Stimulated activated CD4-positive, alpha-beta T cell treated with anti-CD3 and anti-CD28 coated beads, Interleukin-1b, Interleukin-23, amount 100 ng/mL, for 4 hours (primary cell): ENCODE results near the gene PIBF1.
"Not testable (repeated sequence)": the region's sequence is repeated elsewhere in the genome, so short reads cannot be mapped to it uniquely, and the experiment has no call there.

Experiments used
- DNase-seq, 2 donors: peaks; one replicate each; pipeline ENCODE4 v3.0.0-alpha.2; 2020; ENCODE audit warnings: low read depth in 2 of 2

Gene PIBF1, protein sequence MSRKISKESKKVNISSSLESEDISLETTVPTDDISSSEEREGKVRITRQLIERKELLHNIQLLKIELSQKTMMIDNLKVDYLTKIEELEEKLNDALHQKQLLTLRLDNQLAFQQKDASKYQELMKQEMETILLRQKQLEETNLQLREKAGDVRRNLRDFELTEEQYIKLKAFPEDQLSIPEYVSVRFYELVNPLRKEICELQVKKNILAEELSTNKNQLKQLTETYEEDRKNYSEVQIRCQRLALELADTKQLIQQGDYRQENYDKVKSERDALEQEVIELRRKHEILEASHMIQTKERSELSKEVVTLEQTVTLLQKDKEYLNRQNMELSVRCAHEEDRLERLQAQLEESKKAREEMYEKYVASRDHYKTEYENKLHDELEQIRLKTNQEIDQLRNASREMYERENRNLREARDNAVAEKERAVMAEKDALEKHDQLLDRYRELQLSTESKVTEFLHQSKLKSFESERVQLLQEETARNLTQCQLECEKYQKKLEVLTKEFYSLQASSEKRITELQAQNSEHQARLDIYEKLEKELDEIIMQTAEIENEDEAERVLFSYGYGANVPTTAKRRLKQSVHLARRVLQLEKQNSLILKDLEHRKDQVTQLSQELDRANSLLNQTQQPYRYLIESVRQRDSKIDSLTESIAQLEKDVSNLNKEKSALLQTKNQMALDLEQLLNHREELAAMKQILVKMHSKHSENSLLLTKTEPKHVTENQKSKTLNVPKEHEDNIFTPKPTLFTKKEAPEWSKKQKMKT

DNA sequence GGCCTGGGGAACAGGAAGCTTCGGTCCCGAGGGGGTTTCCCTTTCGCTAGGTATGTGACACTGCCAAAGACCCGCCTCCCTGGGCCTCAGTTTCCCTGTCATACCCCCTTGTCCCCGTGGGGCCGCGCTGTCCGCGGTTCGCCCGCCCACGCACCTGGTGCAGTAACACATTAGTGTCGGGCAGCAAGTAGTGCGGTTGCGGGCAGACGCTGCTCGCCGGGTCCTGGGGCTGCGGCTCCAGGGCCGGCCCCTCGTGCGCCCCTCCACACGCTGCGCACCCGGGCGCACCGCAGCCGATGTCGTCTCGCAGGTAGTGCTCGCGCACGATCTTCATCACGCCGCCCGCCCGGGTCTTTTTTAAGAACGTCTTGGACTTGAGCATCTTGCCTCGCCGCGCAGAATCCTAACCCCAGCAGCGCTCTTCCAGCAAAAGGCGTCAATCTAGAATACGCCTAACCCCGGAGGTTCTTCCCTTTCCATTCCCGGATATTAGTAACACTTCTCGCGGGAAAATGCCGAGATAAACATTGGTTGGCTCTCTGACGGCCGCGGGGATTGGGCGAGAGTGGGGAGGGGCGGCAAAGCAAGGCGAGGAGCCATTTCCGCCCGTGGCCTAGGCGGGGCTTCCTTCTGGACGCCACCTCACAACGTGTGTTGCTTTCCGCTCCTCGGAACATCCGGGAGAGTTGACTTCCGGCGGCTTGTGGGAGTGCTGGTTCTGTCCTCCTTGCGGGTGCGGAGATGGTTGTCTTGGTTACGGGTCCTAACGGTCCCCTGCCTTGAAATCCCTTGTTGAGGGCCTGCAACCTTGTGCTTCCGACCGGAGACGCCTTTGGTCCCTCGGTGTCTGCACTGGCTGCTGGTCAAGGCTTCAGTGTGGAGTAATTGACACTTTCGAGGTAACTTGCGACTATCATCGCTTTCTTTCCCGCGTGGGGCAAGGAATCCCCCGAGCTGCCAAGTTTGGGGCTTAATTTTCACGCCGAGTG, at the start of gene PIBF1, which contains the start of gene DIS3:
PIBF1 (plus strand) TSS at position 683 of the 989 bp plus-strand sequence. CDS start 1,337 bp downstream, outside the sequence.
DIS3 (minus strand) TSS at position 450 of the 989 bp plus-strand sequence; CDS start at position 382, 68 bp downstream.
- DNase-seq = peak; percentile 88 to 91

DNA sequence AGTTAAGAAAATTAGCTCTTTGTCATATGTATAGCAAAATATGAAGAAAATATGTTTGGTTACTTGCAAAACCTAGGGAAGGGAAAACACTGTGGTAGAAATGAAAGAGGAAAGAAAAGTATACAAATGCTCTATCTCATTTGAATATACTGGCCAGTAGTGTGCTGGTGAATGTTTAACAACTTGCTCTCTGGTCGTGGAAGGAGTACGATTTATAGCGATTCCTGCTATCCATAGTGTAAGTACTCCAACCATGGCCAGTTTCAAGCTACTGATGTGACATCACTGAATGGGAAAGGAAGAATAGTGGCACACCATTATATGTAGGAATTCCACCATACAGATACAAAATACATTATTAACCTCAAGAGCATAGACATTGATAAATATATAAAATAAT, 44.9 kb upstream of the PIBF1 start:
- no peak for DNase-seq

DNA sequence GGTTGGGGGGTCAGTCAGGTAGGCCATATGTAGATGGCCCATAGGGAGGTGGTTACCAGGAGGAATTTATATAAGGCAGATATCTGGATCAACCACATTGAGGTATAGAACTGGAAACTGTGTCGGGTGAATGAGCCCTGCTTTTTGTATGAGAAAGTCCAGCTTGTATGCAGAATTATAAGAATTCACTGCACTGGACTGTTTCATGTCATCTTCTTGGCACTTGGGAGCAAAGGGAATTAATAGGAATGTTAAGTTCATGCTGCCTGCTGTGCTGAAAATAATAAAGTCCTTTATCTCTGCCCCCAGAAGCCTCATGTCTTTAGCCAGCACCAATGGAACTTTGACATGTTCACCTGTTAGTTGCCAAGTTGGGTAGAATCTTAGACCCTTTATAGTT, 41.9 kb upstream of the PIBF1 start:
- DNase-seq = no peak

DNA sequence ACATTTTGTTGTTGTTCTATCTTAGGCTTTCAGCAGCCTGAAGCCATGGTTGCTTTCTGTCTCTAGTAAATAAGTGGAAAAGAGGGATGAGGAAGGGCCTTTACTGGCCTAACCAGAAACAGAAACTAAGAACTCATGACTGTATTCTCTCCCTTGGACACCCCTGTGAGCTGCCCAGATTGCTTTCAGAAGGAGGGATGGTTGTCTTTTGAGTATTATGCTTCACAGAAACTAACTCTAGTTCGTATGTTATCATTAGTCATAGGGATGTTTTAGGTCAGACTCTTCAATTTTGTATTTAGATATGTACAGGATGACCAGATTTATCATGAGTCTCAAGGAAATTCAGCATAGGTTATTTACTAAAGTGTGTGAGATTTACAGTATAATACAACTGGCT, 36.7 kb upstream of the PIBF1 start:
- no peak for DNase-seq

DNA sequence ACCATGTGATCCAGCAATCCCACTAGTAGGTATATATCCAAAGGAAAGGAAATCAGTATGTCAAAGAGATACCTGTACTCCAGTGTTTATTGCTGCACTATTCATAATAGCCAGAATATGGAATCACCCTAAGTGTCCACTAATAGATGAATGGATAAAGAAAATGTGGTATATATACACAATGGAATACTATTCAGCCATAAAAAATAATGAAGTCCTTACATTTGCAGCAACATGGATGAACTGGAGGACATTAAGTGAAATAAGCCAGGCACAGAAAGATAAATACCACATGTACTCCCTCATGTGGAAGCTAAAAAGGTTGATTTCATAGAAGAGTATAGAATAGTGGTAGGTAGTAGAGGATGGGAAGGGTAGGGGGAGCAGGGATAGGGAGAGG, 30.7 kb upstream of the PIBF1 start:
- no peak for DNase-seq

DNA sequence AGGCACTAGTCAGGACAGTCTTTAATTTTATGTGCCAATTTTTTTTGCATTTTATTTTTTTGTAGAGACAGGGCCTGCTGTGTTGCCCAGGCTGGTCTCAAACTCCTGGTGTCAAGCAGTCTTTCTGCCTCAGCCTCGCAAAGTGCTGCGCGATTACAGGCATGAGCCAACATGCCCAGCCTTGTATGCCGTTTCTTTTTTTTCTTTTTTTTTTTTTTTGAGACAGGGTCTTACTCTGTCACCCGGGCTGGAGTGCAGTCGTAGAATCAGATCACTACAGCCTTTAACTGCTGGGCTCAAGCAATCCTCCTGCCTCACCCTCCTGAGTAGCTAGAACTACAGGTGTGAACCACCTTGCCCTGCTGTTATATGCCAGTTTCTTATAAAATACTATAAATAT, 27.8 kb upstream of the PIBF1 start:
- no peak for DNase-seq

DNA sequence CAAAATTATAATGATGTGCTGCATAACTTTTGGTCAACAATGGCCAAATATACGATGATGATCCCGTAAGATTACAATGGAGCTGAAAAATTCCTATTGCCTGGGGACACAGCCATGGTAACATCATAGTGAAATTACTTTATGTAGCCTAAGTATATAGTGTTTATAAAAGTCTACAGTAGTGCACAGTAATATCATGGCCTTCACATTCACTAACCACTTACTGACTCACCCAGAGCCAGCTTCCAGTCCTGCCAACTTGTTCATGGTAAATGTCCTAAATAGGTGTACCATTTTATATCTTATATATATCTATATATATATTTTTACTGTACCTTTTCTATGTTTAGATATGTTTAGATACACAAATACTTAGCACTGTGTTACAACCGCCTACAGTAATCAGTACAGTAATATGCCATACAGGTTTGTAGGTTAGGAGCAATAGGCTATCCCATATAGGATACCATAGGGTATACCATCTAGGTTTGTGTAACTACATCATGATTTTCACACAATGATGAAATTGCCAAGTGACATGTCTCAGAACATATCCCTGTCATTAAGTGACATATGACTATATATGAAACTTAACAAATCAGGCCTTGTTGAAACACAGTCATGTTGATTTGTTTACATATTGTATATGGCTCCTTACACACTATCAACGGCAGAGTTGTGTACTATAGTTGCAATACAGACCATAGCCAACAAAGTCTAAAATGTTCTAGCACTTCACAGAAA, 24.0 kb upstream of the PIBF1 start:
- DNase-seq = no peak

DNA sequence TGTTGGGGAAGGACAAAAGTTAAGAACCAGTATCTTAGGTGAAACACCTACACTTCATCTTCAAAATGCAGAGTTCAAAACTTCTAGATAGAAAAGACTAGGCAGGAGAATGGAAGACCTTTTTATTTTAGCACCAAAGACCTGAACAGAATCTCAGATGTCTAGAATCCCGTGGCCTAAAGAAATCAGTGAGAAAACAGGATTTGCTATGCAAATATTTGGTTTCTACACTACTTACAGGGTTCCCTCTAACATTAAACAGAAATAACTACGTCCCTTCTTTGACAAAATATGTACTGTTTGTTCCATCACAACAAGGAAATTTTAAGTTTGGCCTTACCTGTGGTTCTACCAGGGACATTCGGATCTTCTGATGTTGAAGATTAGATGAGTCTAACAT, 21.7 kb upstream of the PIBF1 start:
- DNase-seq = no peak

DNA sequence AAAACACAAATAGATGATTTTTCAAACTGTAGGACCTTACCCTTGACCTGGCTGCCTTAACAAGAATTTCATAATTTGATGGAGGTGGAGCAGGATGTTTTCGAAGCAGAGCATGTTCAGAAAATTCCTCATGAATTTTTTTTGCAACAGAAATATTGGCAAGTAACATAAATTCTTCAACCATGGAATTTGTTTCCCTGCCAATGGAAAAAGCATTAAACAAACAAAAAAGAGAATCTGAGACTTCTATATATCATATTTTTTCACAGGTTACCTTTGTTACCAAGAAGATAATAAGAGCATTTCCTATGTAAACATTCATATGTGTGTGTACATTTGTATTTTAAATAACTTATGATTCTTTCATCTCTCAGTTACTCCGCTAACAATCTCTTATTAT, 18.5 kb upstream of the PIBF1 start:
- DNase-seq = no peak

DNA sequence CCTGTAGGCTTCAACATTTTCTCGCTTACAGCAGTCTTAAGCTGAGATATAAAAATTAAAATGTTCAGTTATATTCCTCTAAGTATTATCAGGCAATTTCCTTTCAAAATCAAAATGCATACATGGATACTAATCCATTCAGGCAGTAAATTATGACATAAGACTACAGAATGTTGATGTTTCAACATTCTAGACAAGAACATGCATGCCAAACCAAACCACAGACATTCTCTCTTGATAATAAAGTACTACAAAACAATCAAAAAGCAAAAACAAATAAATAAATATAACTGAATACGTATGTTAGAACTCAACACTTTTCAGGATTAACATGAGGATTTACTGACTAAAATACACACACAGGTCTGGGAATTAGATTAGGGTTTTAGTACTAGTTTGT, 7.9 kb upstream of the PIBF1 start:
- DNase-seq = no peak

DNA sequence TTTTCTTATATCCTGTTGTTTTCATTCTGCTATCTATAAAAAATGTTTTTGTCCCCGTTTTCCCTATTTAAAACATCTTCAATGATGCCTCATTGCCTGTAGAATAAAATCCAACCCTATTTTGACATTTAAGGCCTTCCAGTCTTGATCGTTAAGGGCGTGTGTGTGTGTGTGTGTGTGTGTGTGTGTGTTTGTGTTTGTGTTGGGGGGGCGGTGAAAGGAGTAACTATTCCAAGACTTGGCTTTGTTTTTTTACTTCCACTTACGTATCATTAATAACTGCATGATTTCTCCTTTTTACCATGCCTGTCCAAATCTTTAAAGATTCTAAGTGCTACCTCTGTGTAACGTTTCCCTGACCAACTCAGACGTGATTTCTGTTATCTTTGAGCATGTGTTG, 784 bp downstream of the PIBF1 start:
- no peak for DNase-seq

DNA sequence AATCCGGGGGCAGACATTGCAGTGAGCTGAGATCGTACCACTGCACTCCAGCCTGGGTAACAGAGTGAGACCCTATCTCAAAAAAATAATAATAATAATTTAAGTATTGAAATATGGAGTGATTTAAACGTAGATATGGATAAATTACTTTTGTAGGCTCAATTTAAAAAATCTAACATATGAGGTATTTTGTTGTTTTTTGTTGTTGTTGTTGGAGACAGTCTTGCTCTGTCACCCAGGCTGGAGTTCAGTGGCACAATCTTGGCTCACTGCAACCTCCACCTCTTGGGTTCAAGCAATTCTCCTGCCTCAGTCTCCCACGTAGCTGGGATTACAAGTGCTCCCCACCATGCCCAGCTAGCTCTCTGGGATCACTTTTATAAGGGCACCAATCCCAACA, 2.7 kb downstream of the PIBF1 start:
- not testable (repeated sequence) for DNase-seq

DNA sequence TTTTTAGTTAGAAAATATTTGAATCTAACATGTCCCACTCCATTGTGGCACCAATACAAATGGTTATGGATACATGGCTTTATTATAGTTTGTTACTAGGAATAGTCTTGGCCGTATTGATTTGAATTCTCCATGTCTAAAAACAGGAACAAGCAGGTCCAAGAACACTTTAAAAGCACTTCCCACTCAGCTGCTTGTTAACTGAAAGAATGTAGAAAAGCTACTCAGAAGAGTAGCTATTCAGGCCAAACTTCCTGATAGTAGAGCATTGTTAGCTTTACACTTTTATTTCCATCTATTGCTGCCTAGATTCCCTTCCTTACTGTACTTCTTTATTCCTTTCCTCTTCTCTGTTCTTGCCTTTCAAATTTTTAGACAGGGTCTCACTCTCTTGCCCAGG, 6.9 kb downstream of the PIBF1 start:
- DNase-seq = no peak

DNA sequence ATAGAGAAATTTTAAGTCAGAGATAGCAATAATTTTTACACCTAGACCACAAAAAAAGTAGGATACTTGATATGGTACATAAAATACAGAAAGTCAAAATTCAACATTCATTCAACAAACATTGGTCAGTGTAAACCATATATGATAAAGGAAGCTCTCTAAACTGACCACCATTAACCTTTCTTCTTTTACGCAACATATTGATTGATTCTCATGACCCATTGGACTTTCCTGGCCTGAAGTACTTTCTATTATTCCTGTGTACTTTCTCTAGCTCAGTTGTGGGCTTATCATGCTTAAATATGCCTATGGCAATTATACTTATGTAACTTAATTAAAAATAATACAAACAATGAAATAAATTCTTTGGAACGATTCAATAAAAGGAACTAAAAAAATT, 10.7 kb downstream of the PIBF1 start:
- DNase-seq = no peak

DNA sequence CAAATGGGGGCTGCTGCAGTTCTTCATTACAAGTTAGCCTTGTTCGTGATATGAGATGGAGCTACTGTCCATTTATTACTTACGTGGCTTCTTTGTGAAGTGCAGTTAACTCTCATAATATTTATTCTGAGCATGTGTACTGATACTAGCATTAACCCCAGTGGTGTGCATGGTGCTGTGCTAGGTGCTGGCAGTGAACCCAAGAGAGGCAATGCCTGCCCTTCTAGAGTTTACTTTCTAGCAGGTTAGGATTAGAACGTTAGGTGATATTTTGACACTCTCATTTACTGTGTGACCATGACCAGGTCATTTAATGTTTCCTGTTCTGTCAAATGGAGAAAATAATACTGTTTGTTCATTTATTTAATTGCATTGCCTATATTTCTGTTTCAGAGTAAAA, 16.9 kb downstream of the PIBF1 start:
- DNase-seq = no peak

DNA sequence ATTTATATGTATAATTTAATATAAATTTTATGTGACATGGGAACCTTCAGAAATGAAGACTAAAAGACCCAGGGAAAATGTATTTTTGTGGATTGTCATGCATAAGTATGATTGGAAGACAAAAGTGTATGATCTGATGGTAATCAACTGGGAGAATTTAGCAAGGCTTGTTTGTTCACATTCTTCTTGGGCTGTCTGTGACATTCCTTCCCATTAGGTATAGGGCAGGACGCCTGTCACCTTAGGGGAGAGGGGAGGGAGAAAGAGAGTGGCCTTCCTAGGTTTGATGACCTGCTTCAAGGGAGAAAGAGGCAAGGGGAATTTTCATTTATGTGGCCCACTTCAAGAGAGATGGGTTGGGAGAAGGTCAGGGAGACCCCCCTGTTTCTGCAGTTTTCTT, 22.4 kb downstream of the PIBF1 start:
- DNase-seq = no peak

DNA sequence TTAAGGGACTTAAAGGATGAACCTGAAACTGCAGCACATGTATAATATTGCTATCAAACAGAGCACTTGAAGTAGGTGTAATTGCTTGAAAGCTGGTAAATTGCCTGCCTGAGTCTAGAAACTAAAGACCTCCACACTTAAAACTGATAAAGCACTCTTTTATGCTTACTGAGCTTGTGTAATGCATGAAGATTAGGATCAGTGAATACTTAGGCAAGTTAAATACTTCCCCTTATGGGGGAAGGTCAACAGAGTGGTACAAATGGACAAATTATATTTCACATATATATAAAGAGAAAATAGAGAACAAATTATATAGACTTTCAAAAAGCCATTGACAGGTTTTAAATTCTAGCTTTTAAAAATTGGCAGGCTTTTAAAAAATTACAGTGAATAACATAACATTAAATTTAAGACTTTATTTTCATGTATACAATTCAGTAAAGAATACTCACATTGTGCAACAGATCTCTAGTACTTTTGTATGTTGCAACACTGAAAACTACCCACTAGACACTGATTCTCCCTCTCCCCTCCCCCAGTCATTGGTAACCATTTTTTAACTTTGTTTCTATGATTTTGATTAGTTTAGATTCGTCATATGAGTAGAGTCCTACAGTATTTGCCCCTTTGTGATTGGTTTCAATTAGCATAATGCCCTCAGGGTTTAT, 23.9 kb downstream of the PIBF1 start:
- DNase-seq = no peak

DNA sequence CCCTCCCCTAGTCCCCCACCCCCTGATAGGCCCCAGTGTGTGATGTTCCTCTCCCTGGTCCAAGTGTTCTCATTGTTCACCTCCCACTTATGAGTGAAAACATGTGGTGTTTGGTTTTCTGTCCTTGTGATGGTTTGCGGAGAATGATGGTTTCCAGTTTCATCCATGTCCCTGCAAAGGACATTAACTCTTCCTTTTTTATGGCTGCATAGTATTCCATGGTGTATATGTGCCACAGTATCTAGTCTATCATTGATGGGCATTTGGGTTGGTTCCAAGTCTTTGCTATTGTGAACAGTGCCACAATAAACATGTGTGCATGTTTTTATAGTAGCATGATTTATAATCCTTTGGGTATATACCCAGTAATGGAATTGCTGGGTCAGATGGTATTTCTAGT, 24.6 kb downstream of the PIBF1 start:
- DNase-seq = not testable (repeated sequence)

DNA sequence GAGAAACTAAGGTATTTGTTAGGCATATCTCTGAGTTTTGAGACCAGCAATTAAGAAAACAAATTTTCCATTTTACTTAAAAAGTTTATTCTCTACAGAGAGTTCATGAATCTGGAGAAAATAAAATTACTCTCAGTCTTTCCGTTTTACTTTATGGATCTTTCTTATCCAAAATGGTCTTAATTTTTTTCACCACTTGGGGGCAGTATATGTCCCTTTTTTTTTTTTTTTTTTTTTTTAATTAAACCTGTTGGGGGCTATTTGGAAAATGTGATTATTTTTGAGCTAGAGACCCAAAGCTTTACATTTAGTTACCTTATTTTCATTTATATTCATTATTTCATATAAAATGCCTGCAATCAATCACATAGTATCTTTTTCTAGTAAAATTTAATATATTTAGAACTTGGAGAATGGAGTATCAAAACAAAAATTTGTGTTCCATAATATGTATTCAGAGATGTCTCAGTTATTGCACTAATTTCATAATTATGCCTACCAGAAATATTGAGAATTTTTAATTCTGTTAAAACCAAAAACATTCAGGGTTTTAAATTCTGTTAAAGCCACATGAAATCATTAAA, 27.1 kb downstream of the PIBF1 start:
- no peak for DNase-seq
